ENCODE results near the gene PLEKHA5.

PLEKHA5 gene

DNA sequence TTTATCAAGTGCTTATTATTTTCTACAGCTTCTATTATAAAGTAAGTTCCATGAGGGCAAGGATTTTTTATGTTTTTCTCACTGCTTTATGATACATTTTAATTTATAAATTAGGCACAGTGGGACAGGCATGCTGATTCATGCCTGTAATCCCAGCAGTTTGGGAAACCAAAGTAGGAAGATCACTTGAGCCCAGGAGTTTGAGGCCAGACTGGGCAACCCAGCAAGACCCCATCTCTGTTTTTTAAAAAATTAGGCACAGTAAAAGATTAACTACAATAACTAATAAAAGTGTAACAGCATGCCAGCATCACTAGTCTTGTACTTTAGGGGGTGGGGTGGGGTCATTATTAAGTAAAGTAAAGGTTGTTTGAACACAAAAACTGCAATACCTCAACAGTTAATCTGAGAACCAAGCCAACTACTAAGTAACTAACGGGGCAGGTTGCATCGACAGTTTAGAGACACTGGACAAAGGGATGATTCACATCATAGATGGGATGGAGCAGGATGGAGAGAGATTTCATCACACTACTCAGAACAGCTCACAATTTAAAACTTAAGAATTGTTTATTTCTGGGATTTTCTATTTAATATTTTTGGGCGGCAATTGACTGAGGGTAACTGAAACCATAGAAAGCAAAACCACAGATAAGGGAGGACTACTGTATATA lies 119.5 kb downstream of the PLEKHA5 start:
- H3K9me3 ChIP-seq (ENCODE audit: control insufficient read depth, insufficient read depth, low read length) = no peaks in the 10 kb centered on the region
- no peaks in the 10 kb centered on the region for H3K27me3 ChIP-seq (ENCODE audit: control insufficient read depth, low read length)
- H3F3A ChIP-seq (ENCODE audit: control insufficient read depth, insufficient read depth) = no peaks in the 10 kb centered on the region
- H4K20me1 ChIP-seq (ENCODE audit: control insufficient read depth, insufficient read depth, low read depth, low read length) = no peaks in the 10 kb centered on the region
- no peak overlapping the region for H3K27ac ChIP-seq (ENCODE audit: low read depth, low read length)
- H3K4me1 ChIP-seq (ENCODE audit: control insufficient read depth, low read length) = no peaks in the 10 kb centered on the region
- TF ChIP-seq, protein P1, sequence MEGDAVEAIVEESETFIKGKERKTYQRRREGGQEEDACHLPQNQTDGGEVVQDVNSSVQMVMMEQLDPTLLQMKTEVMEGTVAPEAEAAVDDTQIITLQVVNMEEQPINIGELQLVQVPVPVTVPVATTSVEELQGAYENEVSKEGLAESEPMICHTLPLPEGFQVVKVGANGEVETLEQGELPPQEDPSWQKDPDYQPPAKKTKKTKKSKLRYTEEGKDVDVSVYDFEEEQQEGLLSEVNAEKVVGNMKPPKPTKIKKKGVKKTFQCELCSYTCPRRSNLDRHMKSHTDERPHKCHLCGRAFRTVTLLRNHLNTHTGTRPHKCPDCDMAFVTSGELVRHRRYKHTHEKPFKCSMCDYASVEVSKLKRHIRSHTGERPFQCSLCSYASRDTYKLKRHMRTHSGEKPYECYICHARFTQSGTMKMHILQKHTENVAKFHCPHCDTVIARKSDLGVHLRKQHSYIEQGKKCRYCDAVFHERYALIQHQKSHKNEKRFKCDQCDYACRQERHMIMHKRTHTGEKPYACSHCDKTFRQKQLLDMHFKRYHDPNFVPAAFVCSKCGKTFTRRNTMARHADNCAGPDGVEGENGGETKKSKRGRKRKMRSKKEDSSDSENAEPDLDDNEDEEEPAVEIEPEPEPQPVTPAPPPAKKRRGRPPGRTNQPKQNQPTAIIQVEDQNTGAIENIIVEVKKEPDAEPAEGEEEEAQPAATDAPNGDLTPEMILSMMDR (IDR thresholded peaks at IDR 0.05; ENCODE audit: low read depth, low read length, poor library complexity, severe bottlenecking) = no peak
- TF ChIP-seq EZH2phosphoT487 (IDR thresholded peaks at IDR 0.05; ENCODE audit: borderline replicate concordance, low read length) = no peak
- H3K79me2 ChIP-seq (ENCODE audit: control insufficient read depth, low read length) = no peaks in the 10 kb centered on the region
- H3K9me2 ChIP-seq (replicated peaks; ENCODE audit: control insufficient read depth, low read length) = no peaks in the 10 kb centered on the region
- no peak overlapping the region for H3K4me2 ChIP-seq (ENCODE audit: low read length)
- no peak overlapping the region for H3K4me3 ChIP-seq (ENCODE audit: low read length)
- H3K36me3 ChIP-seq (ENCODE audit: control insufficient read depth, low read length) = no peaks in the 10 kb centered on the region

DNA sequence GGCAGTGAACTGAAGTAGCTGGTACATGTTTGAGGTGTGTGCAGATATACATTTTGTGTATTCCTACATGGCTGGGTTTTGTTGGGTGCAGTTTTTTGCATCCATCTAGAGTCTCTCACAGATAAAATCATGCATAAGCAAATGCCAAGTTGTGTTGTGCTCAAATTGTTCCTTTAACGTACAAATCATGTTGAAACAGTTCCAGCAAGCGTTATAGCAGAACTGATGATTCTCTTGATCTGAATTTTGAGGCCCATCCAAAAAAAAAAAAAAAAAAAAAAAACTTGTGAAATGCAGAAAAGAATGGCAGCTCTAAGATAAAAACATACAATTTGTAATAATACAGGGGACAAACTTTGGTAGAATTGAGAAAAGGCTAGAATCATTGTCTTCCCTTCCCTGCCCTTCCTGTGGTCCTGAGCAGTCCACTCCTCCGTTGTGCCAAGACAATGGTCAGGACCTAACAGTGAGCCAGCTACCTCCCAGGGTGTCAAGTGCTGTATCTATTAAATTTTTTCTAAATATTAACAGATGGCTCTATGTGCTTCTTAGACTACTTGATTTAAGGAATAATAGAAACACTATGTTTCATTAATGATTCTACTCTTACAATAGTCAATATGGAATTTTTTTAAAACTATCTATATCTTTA lies 122.1 kb downstream of the PLEKHA5 start:
- no peak for TF ChIP-seq EZH2phosphoT487 (IDR thresholded peaks at IDR 0.05; ENCODE audit: borderline replicate concordance, low read length)
- TF ChIP-seq, protein P1 (IDR thresholded peaks at IDR 0.05; ENCODE audit: low read depth, low read length, poor library complexity, severe bottlenecking) = no peak
- H4K20me1 ChIP-seq (ENCODE audit: control insufficient read depth, insufficient read depth, low read depth, low read length) = no peaks in the 10 kb centered on the region

DNA sequence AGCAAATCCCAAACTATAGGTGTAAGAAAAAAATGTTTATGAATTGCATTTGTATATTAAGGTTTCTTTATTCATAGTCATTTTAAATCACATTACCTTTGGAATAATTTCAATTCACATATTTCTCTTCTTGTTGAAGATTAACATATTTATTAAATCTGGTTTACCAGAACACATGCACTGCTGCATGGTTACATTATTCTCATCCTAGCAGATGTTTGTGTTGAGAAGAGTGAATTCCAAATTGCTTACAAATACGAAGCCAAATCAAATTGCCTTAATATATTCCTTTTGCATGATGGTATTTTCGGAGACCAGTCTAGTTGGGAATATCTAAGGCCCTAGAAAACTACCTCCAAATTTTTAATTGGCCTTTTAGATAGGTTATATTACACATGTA lies 130.6 kb downstream of the PLEKHA5 start:
- Histone ChIP-seq H3F3A (ENCODE audit: control insufficient read depth, insufficient read depth) (no peaks in the 10 kb centered on the region; the same call in 1 of the 2 replicates), H3K27ac (ENCODE audit: low read depth, low read length) (no peak overlapping the region), H3K9me3 (ENCODE audit: control insufficient read depth, insufficient read depth, low read length) (no peaks in the 10 kb centered on the region), H3K4me1 (ENCODE audit: control insufficient read depth, low read length) (no peaks in the 10 kb centered on the region), H3K9me2 (replicated peaks; ENCODE audit: control insufficient read depth, low read length) (no peaks in the 10 kb centered on the region), H3K27me3 (ENCODE audit: control insufficient read depth, low read length) (no peaks in the 10 kb centered on the region), H3K4me3 (ENCODE audit: low read length) (no peak overlapping the region), H4K20me1 (ENCODE audit: control insufficient read depth, insufficient read depth, low read depth, low read length) (no peaks in the 10 kb centered on the region), H3K79me2 (ENCODE audit: control insufficient read depth, low read length) (no peaks in the 10 kb centered on the region), H3K4me2 (ENCODE audit: low read length) (no peak overlapping the region), H3K36me3 (ENCODE audit: control insufficient read depth, low read length) (no peaks in the 10 kb centered on the region)
- TF ChIP-seq EZH2phosphoT487 (IDR thresholded peaks at IDR 0.05; ENCODE audit: borderline replicate concordance, low read length) = no peak
- TF ChIP-seq, protein P1 (IDR thresholded peaks at IDR 0.05; ENCODE audit: low read depth, low read length, poor library complexity, severe bottlenecking) = no peak

More for the DNA sequence above, 122.1 kb downstream of the PLEKHA5 start:
- no peaks in the 10 kb centered on the region for H3K79me2 ChIP-seq (ENCODE audit: control insufficient read depth, low read length)
- H3F3A ChIP-seq (ENCODE audit: control insufficient read depth, insufficient read depth) = no peaks in the 10 kb centered on the region
- no peaks in the 10 kb centered on the region for H3K9me2 ChIP-seq (replicated peaks; ENCODE audit: control insufficient read depth, low read length)
- no peaks in the 10 kb centered on the region for H3K9me3 ChIP-seq (ENCODE audit: control insufficient read depth, insufficient read depth, low read length)
- no peaks in the 10 kb centered on the region for H3K27me3 ChIP-seq (ENCODE audit: control insufficient read depth, low read length)
- no peaks in the 10 kb centered on the region for H3K4me1 ChIP-seq (ENCODE audit: control insufficient read depth, low read length)
- H3K27ac ChIP-seq (ENCODE audit: low read depth, low read length) = no peak overlapping the region
- H3K4me2 ChIP-seq (ENCODE audit: low read length) = no peak overlapping the region
- no peak overlapping the region for H3K4me3 ChIP-seq (ENCODE audit: low read length)
- H3K36me3 ChIP-seq (ENCODE audit: control insufficient read depth, low read length) = no peaks in the 10 kb centered on the region
